Lung (tissue), 12 donors: ENCODE measurements around the gene PRSS33. TPM values are rescaled to one million over a fixed set of nuclear protein-coding genes. Genes with fewer than 3 reads are reported as not detected.

Experiments used
- ATAC-seq: fragments of 200-7000 bp; cut with Tn5 transposase; one replicate; pipeline ENCODE4 v1.9.1; 2020; ENCODE audit warnings: moderate number of reproducible peaks; ENCODE audit not compliant: insufficient read depth, low FRiP score
- DNase-seq, 3 donors: peaks; one replicate each; pipeline ENCODE4 v3.0.0-alpha.2; 2013 to 2017
- H3K27ac ChIP-seq, 2 donors: one replicate each; pipeline ENCODE4 v1.5.1; 2013; ENCODE audit warnings: mild to moderate bottlenecking in 2 of 2, moderate library complexity in 2 of 2, control low read depth in 1 of 2, inconsistent platforms in 1 of 2, low read depth in 1 of 2, low read length in 1 of 2
- H3K27me3 ChIP-seq, 3 donors: one replicate each; pipeline ENCODE4 v1.5.1; 2013; ENCODE audit warnings: low read length in 2 of 3; ENCODE audit not compliant: control insufficient read depth in 3 of 3, insufficient read depth in 3 of 3
- H3K36me3 ChIP-seq, 4 donors: one replicate each; pipeline ENCODE4 v1.5.1; 2013; ENCODE audit warnings: low read length in 4 of 4, mild to moderate bottlenecking in 1 of 4, moderate library complexity in 1 of 4; ENCODE audit not compliant: control insufficient read depth in 4 of 4, insufficient read depth in 4 of 4
- H3K4me1 ChIP-seq, 5 donors: one replicate each; pipeline ENCODE4 v1.5.1; 2013; ENCODE audit warnings: low read length in 5 of 5, mild to moderate bottlenecking in 2 of 5, moderate library complexity in 1 of 5; ENCODE audit not compliant: control insufficient read depth in 5 of 5, insufficient read depth in 5 of 5
- H3K4me3 ChIP-seq: one replicate; pipeline ENCODE4 v1.5.1; 2013; ENCODE audit warnings: mild to moderate bottlenecking, control low read depth, moderate library complexity
- H3K9ac ChIP-seq, 2 donors: one replicate each; pipeline ENCODE4 v1.5.1; 2013; ENCODE audit warnings: low read length in 2 of 2, control low read depth in 1 of 2; ENCODE audit not compliant: insufficient read depth in 1 of 2
- H3K9me3 ChIP-seq, 4 donors: one replicate each; pipeline ENCODE4 v1.5.1; 2013; ENCODE audit warnings: low read length in 3 of 4, mild to moderate bottlenecking in 1 of 4, moderate library complexity in 1 of 4; ENCODE audit not compliant: control insufficient read depth in 4 of 4, insufficient read depth in 3 of 4
- WGBS, 2 donors: extraction: QIAGEN DNeasy Blood & Tissue Kit; methylation state at CpG; one replicate each; pipeline ENCODE4 v1.1.7; 2013; 5-methylcytosine and 5-hydroxymethylcytosine counted together
- polyA plus RNA-seq, 2 donors: library from polyadenylated mRNA; stranded (reverse); fragments of 200-250 nt; gene quantifications; one replicate each; pipeline ENCODE4 v1.2.1, GENCODE V29; 2013
- total RNA-seq, 2 donors: library from RNA; depleted of rRNA in 1 of 2; stranded (reverse); fragments of >200 nt in 1 of 2; gene quantifications; one replicate each; pipeline ENCODE4 v1.2.1, GENCODE V29; 2014 to 2021
- TF ChIP-seq, protein P1 (sequence below): IDR thresholded peaks from 2 replicates; pipeline ENCODE4 v1.5.1; 2012; ENCODE audit warnings: mild to moderate bottlenecking; ENCODE audit errors: control extremely low read depth, extremely low read depth
- donor health status: control.
- donor health status: control.
- donor health status: Bipolar disorder and iron deficiency.
- donor health status: healthy.
- donor health status: DM: yes; HTN: yes; CAD: no.

The PRSS33 gene
- total and polyA plus RNA-seq, 4 donors = 0.08 to 0.12 TPM; not detected in 2

DNA sequence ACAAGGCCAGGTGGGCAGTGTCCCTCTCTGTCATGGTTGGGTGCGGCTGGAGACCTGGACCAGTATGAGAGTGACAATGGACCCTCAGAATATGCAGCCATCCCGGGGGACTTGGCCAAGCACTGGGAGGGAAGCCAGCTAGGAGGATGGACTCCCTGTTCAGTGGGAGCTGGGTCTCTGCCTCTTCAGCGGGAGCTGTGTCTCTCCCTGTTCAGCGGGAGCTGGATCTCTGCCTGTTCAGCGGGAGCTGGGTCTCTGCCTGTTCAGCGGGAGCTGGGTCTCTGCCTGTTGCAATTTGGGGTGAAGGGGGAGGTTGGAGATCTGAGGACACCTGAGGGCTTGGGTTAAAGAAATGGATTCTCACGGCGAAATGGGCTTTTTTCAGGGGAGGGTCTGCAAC lies 3.8 kb upstream of the PRSS33 start:
- Histone ChIP-seq H3K27me3 (peaks cover 0 to 21% (median 8%) of the 10 kb centered on the region in 3 donors), H3K9me3 (no peaks in the 10 kb centered on the region), H3K9ac (no peak overlapping the region), H3K27ac (no peak overlapping the region), H3K4me3 (no peak overlapping the region), H3K36me3 (no peaks in the 10 kb centered on the region), H3K4me1 (peaks cover 0 to 1% (median 0%) of the 10 kb centered on the region in 5 donors)
- WGBS, 2 donors = 83 to 88% methylated on average over 8 of the region's 8 CpGs
- no peak for ATAC-seq
- DNase-seq = no peak
- TF ChIP-seq, protein P1, sequence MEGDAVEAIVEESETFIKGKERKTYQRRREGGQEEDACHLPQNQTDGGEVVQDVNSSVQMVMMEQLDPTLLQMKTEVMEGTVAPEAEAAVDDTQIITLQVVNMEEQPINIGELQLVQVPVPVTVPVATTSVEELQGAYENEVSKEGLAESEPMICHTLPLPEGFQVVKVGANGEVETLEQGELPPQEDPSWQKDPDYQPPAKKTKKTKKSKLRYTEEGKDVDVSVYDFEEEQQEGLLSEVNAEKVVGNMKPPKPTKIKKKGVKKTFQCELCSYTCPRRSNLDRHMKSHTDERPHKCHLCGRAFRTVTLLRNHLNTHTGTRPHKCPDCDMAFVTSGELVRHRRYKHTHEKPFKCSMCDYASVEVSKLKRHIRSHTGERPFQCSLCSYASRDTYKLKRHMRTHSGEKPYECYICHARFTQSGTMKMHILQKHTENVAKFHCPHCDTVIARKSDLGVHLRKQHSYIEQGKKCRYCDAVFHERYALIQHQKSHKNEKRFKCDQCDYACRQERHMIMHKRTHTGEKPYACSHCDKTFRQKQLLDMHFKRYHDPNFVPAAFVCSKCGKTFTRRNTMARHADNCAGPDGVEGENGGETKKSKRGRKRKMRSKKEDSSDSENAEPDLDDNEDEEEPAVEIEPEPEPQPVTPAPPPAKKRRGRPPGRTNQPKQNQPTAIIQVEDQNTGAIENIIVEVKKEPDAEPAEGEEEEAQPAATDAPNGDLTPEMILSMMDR = no peak

DNA sequence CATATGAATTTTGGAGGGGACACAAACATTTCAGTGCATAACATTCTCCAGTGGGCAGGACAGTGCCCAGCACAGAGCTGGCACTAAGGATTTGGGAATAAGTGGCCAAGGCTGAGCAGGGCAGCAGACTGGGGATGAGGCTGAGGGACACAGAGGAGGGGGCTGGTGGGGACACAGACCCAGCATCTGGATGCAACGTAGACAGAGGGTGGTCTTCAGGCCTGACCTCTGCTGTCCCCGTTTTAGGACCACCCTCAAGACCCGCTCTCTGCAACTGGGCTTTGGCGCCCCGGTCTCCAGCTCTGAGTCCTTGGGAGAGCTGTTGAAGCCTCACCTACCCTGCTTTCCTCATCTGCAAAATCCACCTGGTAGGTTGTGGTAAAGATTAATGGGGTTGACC lies 3.3 kb upstream of the PRSS33 start:
- Histone ChIP-seq H3K4me1 (peaks cover 0 to 5% (median 0%) of the 10 kb centered on the region in 5 donors), H3K27me3 (peaks cover 0 to 21% (median 12%) of the 10 kb centered on the region in 3 donors), H3K36me3 (no peaks in the 10 kb centered on the region), H3K27ac (no peak overlapping the region), H3K9me3 (no peaks in the 10 kb centered on the region), H3K4me3 (no peak overlapping the region), H3K9ac (no peak overlapping the region)
- no peak for ATAC-seq
- 80 to 89% methylated on average over 5 of the region's 5 CpGs for WGBS, 2 donors
- TF ChIP-seq, protein P1 = no peak
- no peak for DNase-seq

DNA sequence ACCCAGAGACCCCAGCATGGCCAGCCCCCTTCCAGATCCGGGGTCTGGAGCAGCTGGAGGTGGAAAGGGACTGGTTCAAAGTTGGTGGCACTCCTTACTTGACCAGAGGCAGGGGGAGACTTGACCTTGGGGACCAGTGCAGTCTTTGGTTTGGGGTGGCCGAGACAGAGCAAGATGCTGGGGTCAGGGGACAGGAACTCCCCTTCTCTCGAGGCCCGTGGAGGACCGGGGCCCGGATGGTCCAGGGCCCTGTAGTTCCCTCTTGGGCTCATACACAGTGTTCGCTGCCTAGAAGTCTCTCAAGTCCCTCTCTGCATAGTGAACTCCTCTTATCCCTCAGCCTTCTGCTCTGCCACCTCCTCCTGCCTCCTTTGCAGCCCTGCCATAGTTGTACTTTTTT lies 601 bp upstream of the PRSS33 start:
- TF ChIP-seq, protein P1 = no peak
- peaks cover 0 to 8% (median 0%) of the 10 kb centered on the region in 5 donors for H3K4me1 ChIP-seq
- peaks cover 0 to 39% (median 19%) of the 10 kb centered on the region in 3 donors for H3K27me3 ChIP-seq
- DNase-seq (no peak), ATAC-seq (no peak)
- WGBS, 2 donors = 29 to 38% methylated on average over 7 of the region's 7 CpGs
- no peak overlapping the region for H3K9ac ChIP-seq
- H3K4me3 ChIP-seq = no peak overlapping the region
- H3K36me3 ChIP-seq = no peaks in the 10 kb centered on the region
- H3K27ac ChIP-seq = no peak overlapping the region
- no peaks in the 10 kb centered on the region for H3K9me3 ChIP-seq

DNA sequence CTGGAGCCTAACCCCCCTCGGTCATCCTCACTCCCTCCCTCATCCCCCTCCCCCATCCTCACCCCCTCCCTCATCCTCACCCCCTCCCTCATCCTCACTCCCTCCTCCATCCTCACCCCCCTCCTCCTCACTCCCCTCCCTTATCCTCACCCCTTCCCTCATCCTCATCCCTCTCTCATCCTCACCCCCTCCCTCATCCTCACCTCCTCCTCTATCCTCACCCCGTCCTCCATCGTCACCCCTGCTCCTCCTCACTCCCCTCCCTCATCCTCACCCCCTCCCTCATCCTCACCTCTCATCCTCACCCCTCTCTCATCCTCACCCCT lies 571 bp downstream of the PRSS33 start:
- H3K9ac ChIP-seq = no peak overlapping the region
- no peak overlapping the region for H3K27ac ChIP-seq
- H3K27me3 ChIP-seq = peaks cover 0 to 42% (median 22%) of the 10 kb centered on the region in 3 donors
- no peak overlapping the region for H3K4me3 ChIP-seq
- no peaks in the 10 kb centered on the region for H3K36me3 ChIP-seq
- TF ChIP-seq, protein P1 = no peak
- no peak for DNase-seq
- H3K9me3 ChIP-seq = no peaks in the 10 kb centered on the region
- 45 to 55% methylated on average over 3 of the region's 3 CpGs for WGBS, 2 donors
- ATAC-seq = no peak
- H3K4me1 ChIP-seq = peaks cover 0 to 8% (median 0%) of the 10 kb centered on the region in 5 donors
